ENCODE measurements around the gene PHF13.

PHF13 gene

DNA sequence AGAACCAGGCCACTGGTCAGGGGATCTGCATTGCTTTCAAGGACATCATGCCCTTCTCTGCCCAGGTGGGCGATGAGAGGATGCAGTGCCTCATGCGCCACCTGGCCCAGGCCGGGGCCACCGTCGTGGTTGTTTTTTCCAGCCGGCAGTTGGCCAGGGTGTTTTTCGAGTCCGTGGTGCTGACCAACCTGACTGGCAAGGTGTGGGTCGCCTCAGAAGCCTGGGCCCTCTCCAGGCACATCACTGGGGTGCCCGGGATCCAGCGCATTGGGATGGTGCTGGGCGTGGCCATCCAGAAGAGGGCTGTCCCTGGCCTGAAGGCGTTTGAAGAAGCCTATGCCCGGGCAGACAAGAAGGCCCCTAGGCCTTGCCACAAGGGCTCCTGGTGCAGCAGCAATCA, 38.7 kb upstream of the PHF13 start:
- H3K4me3 ChIP-seq (ENCODE audit: low read length) = no peak overlapping the region
- TF ChIP-seq, protein P1, sequence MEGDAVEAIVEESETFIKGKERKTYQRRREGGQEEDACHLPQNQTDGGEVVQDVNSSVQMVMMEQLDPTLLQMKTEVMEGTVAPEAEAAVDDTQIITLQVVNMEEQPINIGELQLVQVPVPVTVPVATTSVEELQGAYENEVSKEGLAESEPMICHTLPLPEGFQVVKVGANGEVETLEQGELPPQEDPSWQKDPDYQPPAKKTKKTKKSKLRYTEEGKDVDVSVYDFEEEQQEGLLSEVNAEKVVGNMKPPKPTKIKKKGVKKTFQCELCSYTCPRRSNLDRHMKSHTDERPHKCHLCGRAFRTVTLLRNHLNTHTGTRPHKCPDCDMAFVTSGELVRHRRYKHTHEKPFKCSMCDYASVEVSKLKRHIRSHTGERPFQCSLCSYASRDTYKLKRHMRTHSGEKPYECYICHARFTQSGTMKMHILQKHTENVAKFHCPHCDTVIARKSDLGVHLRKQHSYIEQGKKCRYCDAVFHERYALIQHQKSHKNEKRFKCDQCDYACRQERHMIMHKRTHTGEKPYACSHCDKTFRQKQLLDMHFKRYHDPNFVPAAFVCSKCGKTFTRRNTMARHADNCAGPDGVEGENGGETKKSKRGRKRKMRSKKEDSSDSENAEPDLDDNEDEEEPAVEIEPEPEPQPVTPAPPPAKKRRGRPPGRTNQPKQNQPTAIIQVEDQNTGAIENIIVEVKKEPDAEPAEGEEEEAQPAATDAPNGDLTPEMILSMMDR (conservative IDR thresholded peaks at IDR 0.05; ENCODE audit: low read length) = no peak
- no peak for DNase-seq (ENCODE audit: low read depth)

DNA sequence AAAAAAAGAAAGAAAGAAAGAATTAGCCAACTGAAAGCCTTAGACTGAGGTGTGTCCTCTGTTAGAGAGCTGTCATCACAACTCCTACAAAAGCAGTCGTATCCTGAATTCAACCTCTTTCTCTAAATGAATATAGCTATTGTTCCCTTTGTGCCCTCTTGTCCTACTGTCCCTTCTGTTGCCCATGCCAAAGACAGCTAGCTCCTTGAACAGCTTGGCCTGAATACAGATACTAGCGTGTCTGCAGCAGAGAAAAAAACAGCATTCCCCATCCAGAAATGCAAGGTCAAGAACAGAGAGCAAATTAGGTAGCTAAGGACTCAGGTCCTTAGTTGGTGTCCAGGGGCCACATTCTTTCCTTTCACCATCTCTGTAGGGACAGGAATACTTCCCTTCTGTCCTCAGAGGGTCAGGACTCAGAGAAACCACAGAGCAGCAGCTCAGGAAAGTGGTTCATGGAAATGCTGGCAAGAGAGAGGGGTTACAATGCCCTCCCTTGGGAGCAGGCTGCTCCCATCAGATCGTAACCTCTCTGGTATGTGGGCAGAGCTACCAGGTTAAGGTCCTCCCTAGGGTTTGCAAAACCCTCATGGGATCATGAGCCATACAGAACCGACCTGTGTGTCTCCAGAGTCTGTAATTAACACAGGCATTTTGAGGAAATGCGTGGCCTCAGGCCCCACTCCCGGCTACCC, 35.6 kb upstream of the PHF13 start:
- DNase-seq (ENCODE audit: low read depth) = peak; percentile 69
- TF ChIP-seq, protein P1 (conservative IDR thresholded peaks at IDR 0.05; ENCODE audit: low read length) = no peak
- H3K4me3 ChIP-seq (ENCODE audit: low read length) = no peak overlapping the region

DNA sequence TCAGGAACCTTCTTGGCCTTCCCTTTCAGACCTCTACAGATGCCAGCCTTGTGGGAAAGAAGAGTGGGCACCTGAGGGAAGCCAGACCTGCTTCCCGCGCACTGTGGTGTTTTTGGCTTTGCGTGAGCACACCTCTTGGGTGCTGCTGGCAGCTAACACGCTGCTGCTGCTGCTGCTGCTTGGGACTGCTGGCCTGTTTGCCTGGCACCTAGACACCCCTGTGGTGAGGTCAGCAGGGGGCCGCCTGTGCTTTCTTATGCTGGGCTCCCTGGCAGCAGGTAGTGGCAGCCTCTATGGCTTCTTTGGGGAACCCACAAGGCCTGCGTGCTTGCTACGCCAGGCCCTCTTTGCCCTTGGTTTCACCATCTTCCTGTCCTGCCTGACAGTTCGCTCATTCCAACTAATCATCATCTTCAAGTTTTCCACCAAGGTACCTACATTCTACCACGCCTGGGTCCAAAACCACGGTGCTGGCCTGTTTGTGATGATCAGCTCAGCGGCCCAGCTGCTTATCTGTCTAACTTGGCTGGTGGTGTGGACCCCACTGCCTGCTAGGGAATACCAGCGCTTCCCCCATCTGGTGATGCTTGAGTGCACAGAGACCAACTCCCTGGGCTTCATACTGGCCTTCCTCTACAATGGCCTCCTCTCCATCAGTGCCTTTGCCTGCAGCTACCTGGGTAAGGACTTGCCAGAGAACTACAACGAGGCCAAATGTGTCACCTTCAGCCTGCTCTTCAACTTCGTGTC, 34.7 kb upstream of the PHF13 start:
- TF ChIP-seq, protein P1 (conservative IDR thresholded peaks at IDR 0.05; ENCODE audit: low read length) = no peak
- no peak for DNase-seq (ENCODE audit: low read depth)
- H3K4me3 ChIP-seq (ENCODE audit: low read length) = peak overlapping the region; percentile 82

DNA sequence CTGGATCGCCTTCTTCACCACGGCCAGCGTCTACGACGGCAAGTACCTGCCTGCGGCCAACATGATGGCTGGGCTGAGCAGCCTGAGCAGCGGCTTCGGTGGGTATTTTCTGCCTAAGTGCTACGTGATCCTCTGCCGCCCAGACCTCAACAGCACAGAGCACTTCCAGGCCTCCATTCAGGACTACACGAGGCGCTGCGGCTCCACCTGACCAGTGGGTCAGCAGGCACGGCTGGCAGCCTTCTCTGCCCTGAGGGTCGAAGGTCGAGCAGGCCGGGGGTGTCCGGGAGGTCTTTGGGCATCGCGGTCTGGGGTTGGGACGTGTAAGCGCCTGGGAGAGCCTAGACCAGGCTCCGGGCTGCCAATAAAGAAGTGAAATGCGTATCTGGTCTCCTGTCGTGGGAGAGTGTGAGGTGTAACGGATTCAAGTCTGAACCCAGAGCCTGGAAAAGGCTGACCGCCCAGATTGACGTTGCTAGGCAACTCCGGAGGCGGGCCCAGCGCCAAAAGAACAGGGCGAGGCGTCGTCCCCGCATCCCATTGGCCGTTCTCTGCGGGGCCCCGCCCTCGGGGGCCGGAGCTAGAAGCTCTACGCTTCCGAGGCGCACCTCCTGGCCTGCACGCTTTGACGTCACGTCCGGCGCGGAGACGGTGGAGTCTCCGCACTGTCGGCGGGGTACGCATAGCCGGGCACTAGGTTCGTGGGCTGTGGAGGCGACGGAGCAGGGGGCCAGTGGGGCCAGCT, 34.0 kb upstream of the PHF13 start, which contains the start of gene ZBTB48:
TSS of gene ZBTB48 (plus strand) at position 621 of the 745 bp plus-strand sequence. CDS start 616 bp downstream, outside the sequence.
- DNase-seq (ENCODE audit: low read depth) = peak; percentile 94
- TF ChIP-seq, protein P1 (conservative IDR thresholded peaks at IDR 0.05; ENCODE audit: low read length) = no peak
- peak within 1 kb of the TSS; percentile 82 for H3K4me3 ChIP-seq (ENCODE audit: low read length)

DNA sequence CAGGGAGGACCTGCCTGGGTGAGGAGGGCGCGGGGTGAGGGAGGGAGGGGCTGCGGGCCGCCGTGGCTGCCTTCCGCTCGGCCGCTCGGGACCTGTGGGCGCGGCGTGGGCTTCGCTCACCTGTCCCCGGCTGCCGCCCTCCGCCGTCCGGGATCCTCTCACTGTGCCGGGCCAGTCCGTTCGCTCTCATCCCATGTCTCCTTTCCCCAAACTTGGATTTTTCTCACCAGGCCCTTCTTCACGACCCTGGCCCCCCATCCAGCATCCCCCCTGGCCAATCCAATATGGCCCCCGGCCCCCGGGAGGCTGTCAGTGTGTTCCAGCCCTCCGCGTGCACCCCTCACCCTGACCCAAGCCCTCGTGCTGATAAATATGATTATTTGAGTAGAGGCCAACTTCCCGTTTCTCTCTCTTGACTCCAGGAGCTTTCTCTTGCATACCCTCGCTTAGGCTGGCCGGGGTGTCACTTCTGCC, 33.4 kb upstream of the PHF13 start:
- TF ChIP-seq, protein P1 (conservative IDR thresholded peaks at IDR 0.05; ENCODE audit: low read length) = no peak
- DNase-seq (ENCODE audit: low read depth) = no peak
- H3K4me3 ChIP-seq (ENCODE audit: low read length) = peak overlapping the region; percentile 82

DNA sequence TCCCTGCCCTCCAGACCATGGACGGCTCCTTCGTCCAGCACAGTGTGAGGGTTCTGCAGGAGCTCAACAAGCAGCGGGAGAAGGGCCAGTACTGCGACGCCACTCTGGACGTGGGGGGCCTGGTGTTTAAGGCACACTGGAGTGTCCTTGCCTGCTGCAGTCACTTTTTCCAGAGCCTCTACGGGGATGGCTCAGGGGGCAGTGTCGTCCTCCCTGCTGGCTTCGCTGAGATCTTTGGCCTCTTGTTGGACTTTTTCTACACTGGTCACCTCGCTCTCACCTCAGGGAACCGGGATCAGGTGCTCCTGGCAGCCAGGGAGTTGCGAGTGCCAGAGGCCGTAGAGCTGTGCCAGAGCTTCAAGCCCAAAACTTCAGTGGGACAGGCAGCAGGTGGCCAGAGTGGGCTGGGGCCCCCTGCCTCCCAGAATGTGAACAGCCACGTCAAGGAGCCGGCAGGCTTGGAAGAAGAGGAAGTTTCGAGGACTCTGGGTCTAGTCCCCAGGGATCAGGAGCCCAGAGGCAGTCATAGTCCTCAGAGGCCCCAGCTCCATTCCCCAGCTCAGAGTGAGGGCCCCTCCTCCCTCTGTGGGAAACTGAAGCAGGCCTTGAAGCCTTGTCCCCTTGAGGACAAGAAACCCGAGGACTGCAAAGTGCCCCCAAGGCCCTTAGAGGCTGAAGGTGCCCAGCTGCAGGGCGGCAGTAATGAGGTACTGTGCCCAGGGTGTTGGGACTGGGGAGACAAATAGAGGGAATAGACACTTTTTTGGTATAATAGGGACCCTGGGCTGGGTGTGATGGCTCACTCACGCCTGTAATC, 32.7 kb upstream of the PHF13 start:
- TF ChIP-seq, protein P1 (conservative IDR thresholded peaks at IDR 0.05; ENCODE audit: low read length) = peak; percentile 13; the same call in 1 of the 2 replicates
- no peak for DNase-seq (ENCODE audit: low read depth)

More for the DNA sequence above, 32.7 kb upstream of the PHF13 start:
- peak overlapping the region; percentile 82 for H3K4me3 ChIP-seq (ENCODE audit: low read length)

Measured in AG10803 (cell line).